Non-pigmented ciliary epithelial cell (primary cell): ENCODE data around the gene CCDC9B.

Source experiments
- DNase-seq: peaks from one replicate; pipeline ENCODE4 v3.0.0-alpha.2; 2010; ENCODE audit warnings: low read depth

CCDC9B gene

GRCh38 chr15:40307421-40308211 is 33.1 kb downstream of the CCDC9B start, which contains the start of gene PLCB2:
Gene PLCB2, minus strand, starts transcription at chr15:40307935. Its CDS starts 263 bp downstream, at chr15:40307672.
- DNase-seq, result no peak

- DNase-seq, result no peak
Measured at GRCh38 chr15:40306908-40307307, 33.8 kb downstream of the CCDC9B start.

- DNase-seq, result no peak
Measured at GRCh38 chr15:40306371-40306770, 34.4 kb downstream of the CCDC9B start.

- no peak for DNase-seq
Measured at GRCh38 chr15:40305281-40305680, 35.5 kb downstream of the CCDC9B start.

- DNase-seq, result no peak
Measured at GRCh38 chr15:40303576-40303975, 37.2 kb downstream of the CCDC9B start.

GRCh38 chr15:40302981-40303380 is 37.8 kb downstream of the CCDC9B start:
- DNase-seq, result no peak

GRCh38 chr15:40302288-40302886 is 38.4 kb downstream of the CCDC9B start:
- DNase-seq, result no peak

- DNase-seq, result no peak
Measured at GRCh38 chr15:40301467-40302179, 39.1 kb downstream of the CCDC9B start.

GRCh38 chr15:40300771-40301170 is 40.0 kb downstream of the CCDC9B start:
- no peak for DNase-seq

- no peak for DNase-seq
Measured at GRCh38 chr15:40300367-40300766, 40.4 kb downstream of the CCDC9B start.

GRCh38 chr15:40298216-40298935 is 42.4 kb downstream of the CCDC9B start:
- DNase-seq, result no peak

- DNase-seq, result no peak
Measured at GRCh38 chr15:40297356-40297755, 43.4 kb downstream of the CCDC9B start.

GRCh38 chr15:40296561-40297230 is 44.0 kb downstream of the CCDC9B start:
- DNase-seq, result no peak

- no peak for DNase-seq
Measured at GRCh38 chr15:40295877-40296560, 44.7 kb downstream of the CCDC9B start.

- no peak for DNase-seq
Measured at GRCh38 chr15:40295297-40295696, 45.4 kb downstream of the CCDC9B start.

GRCh38 chr15:40293905-40294895 is 46.5 kb downstream of the CCDC9B start:
- no peak for DNase-seq

GRCh38 chr15:40293006-40293405 is 47.7 kb downstream of the CCDC9B start:
- DNase-seq, result no peak

GRCh38 chr15:40292246-40292645 is 48.5 kb downstream of the CCDC9B start:
- DNase-seq, result no peak

- no peak for DNase-seq
Measured at GRCh38 chr15:40290918-40291574, 49.7 kb downstream of the CCDC9B start.
